NAMALWA (cell line): ENCODE data around the gene MIB2.

Experiments used
- DNase-seq: peaks from one replicate; pipeline ENCODE4 v3.0.0-alpha.2; 2015; ENCODE audit warnings: low spot score

MIB2 gene

GRCh38 chr1:1614204-1614953 is 921 bp upstream of the MIB2 start:
- DNase-seq = no peak

- DNase-seq = no peak
Observed at GRCh38 chr1:1614954-1615255, 395 bp upstream of the MIB2 start.

GRCh38 chr1:1616045-1616790 is 918 bp downstream of the MIB2 start:
- no peak for DNase-seq

GRCh38 chr1:1616838-1617237 is 1.5 kb downstream of the MIB2 start:
- no peak for DNase-seq

GRCh38 chr1:1617516-1617915 is 2.2 kb downstream of the MIB2 start:
- DNase-seq = no peak

GRCh38 chr1:1617925-1618324 is 2.6 kb downstream of the MIB2 start:
- no peak for DNase-seq

- DNase-seq = no peak
Observed at GRCh38 chr1:1618396-1619068, 3.2 kb downstream of the MIB2 start.

GRCh38 chr1:1619917-1620361 is 4.6 kb downstream of the MIB2 start:
- DNase-seq = peak; percentile 49

GRCh38 chr1:1620433-1621139 is 5.3 kb downstream of the MIB2 start:
- DNase-seq = no peak

- no peak for DNase-seq
Observed at GRCh38 chr1:1621173-1622009, 6.1 kb downstream of the MIB2 start.

- no peak for DNase-seq
Observed at GRCh38 chr1:1622010-1622787, 6.9 kb downstream of the MIB2 start.

GRCh38 chr1:1622788-1623094 is 7.4 kb downstream of the MIB2 start:
- DNase-seq = no peak

- no peak for DNase-seq
Observed at GRCh38 chr1:1623181-1623630, 7.9 kb downstream of the MIB2 start.

- DNase-seq = no peak
Observed at GRCh38 chr1:1623631-1624442, 8.5 kb downstream of the MIB2 start.

- DNase-seq = no peak
Observed at GRCh38 chr1:1624443-1625403, 9.4 kb downstream of the MIB2 start.

- DNase-seq = no peak
Observed at GRCh38 chr1:1625404-1625775, 10.1 kb downstream of the MIB2 start.

GRCh38 chr1:1625824-1626206 is 10.5 kb downstream of the MIB2 start:
- DNase-seq = no peak

- no peak for DNase-seq
Observed at GRCh38 chr1:1626207-1627141, 11.2 kb downstream of the MIB2 start.
